Endometrial microvascular endothelial cells (primary cell): ENCODE measurements around the gene COL2A1. TPM values are rescaled to one million over a fixed set of nuclear protein-coding genes. Genes with fewer than 3 reads are reported as not detected.

Experiments
- in situ Hi-C: cut with HindIII; loops from 2 replicates; pipeline ENCODE4 v1.10.0; 2017; ENCODE audit warnings: low sequenced_read_pairs, low pct_unique_long_range_greater_than_20kb; ENCODE audit errors: inconsistent ontology term
- total RNA-seq: library from RNA; depleted of rRNA; stranded (reverse); fragments of >200 nt; gene quantifications from one replicate; pipeline ENCODE4 v1.2.3, GENCODE V29; 2015; ENCODE audit errors: inconsistent ontology term

COL2A1 gene
- total RNA-seq, 1 donor from 2014 or later, result not detected

DNA sequence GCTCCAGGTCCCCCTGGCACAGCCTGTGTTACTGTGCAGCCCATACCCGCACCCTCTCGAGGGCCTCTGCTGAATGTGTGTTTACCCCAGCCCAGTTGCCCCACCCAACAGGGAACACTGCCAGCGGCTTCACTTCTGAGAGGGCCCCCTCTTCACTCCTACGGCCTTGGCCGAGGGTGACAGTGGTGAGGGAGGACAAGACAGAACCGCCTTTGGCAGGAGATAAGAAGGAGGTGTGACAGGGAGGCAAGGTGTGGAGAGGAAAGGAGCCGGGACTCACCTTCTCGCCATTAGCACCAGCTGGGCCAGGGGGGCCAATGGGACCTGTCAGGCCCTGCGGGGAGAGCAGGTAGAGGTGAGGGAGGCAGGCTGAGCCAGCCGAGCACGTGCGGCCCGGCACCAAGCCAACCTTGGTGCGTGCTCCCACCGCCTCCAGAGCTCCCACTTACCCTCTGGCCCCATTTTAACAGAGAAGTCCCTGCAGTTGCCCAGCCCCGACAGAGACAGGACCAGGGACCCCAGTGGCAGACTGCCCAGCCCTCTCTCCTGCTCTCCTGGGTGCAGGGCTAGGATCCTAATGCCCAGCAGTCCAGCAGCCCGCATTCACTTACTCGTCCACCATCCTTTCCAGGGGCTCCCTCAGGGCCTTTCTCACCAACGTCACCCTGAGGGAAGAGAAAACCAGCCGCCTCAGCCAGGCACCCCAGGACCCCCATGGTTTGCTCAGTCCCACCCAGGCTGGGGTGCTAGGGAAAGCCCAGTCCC is 22.6 kb downstream of the COL2A1 start:
- in situ Hi-C loops, result no loop called here

DNA sequence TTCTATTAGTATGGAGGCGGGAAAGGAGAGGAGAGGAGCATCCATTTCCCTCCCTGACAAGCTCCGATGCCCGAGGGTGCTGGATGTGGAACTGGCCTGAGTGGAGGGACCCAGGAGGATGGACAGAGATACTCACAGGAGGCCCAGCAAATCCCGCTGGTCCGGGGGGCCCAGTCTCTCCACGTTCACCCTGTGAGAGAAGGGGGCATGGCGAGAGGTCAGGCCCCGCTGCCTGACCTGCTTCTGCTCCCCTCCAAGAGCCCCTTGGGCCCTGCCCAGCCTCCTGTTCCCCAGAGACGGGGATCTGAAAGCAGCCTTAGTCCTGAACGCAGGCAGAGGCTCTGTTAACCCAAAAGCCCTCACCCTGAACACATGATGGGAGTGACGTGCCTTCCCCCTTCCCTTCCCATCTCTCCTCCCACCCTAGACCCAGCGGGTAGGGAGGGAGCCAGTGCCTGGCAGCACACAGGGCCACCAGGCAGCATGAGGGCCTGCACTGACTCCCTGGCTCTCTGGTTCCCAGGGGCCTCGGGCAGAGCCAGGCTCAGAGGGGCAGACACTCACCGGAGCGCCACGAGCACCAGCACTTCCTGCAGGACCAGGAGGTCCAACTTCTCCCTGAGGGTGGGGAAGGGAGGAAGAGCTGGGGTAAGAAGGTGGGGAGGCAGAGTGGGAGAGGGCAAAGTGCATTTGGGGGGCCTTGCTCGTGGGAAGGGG is 23.3 kb downstream of the COL2A1 start:
- in situ Hi-C loops, result no loop called here

DNA sequence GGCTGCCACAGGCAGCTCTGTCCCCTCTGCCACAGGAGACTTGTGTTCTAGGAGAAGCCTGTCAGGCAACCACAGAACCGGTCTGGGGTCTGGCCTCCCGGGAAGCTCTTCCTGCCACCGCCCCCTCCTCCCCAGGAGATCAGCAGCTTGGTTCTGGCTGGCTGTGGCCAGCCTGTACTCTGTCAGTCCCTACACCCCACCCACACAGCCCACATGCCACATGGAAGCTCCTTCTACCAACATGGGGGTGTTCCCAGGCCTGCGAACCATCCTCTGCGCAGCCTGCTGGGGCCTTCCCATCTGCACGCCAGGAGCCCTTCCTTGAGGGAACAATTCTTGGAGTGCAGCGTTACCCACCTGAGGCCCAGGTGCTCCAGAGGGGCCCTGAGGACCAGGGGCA is 24.1 kb downstream of the COL2A1 start:
- in situ Hi-C loops, result no loop called here

DNA sequence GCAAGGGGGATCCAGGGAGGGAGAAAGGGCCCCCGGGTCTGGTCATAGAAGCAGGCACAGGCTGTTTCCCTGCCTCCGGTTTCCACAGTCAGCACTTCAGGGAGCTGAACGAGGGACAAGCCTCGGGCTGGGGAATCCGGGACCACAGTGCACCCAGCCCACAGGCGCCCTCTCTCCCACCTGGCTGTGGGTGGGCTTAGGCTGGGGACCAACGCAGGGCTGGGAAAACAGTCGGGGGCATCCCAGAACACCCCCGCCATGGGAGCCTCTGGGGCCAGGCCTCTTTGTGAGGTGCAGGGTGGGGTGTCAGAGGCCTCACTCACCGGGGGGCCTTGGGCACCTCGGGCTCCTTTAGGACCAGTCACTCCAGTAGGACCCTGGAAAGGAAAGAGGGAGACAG is 24.6 kb downstream of the COL2A1 start:
- in situ Hi-C loops, result no loop called here

DNA sequence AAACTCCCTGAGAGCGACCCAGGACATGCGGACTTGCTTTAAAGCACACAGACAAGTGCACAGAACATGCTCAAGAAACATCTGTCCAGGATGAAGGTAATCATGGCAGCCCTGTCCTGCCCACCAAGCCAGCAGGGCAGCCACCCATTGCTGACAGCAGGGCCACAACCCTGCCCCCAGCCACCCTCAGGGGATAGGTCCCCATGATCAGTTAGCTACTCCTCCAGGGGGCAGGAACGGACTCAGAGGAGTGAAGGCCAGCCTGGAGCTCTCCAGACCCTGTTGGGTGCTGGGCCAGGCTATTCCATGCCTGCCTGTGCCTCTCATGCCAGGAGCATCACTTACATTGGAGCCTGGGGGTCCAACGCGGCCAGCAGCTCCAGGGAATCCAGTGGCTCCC is 25.1 kb downstream of the COL2A1 start:
- in situ Hi-C loops, result no loop called here

DNA sequence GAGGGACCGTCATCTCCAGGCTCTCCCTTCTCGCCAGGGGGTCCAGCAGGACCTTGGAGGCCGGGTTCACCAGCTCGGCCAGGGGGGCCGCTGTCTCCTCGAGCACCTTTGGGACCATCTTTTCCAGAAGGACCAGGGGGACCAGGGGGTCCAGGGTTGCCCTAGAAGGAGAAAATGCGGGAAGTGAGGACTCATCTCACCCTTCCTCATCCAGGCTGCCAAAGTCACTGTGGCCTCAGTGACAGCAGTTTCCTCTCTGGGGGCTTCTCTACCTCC is 25.7 kb downstream of the COL2A1 start:
- in situ Hi-C loops, result no loop called here

DNA sequence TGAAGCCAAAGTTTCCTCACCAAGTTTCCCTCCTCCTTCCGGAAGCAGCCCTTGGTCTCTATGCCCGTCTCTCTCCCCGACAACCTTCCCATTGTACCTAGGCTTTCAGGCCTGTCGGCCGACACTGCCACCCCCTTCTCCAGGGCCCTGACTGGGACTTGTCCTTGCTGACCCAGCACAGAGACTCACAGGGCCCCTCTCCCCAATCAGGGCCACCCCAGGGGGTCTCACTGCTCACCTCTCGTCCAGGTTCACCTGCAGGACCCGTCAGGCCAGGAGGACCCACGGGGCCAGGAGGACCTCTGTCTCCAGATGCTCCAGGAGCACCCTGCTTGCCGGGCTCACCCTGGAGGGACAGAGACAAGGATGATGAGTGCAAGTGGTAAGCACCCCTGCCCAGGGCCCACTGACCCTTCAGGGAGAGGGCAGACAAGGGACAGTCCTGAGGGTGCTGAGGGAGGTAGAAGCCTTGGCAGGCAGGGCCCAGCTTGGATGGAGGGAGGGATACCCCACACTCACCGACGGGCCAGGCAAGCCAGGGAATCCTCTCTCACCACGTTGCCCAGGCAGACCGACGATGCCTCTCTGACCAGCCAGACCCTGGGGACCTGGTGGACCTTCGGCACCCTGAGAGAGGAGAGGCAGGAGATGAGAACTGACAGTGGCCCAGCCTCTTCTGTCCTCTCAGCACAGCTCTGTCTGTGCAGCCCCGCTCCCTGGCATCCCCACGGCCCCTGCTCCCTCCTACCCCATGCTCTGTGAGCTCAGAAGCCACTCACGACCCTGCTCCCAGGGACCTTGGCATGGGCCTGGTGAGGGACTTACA is 26.3 kb downstream of the COL2A1 start:
- in situ Hi-C loops, result no loop called here

DNA sequence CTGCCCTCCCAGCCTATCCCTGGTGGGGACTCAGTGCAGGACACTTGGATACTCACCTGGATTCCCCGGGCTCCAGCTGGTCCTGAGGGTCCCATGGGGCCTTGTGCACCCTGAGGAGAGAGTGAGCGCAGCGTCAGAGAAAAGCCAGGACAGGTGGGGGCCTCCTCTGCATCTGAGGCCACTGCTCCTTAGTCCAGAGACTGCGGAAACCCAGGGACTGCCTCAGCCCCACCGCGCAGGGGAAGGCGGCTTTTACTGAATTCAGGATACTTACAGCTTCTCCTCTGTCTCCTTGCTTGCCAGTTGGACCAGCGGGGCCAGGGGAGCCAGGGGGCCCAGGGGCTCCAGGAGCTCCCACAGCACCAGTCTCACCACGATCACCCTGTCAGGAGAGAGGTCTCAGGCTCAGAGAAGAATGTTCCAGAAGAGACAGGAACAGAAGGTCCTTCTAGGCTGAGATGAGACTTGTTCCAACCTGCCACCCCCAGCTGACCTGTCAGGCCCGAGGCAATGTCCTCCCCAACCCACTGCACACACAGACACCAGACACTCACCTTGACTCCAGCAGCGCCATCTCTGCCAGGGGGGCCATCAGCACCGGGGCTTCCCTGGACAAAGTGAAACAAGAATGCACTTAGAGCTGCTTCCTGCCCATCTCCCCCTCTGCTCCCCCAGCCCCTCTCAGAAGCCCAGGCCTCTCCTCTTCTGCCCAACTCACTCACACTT is 27.1 kb downstream of the COL2A1 start:
- in situ Hi-C loops, result no loop called here

DNA sequence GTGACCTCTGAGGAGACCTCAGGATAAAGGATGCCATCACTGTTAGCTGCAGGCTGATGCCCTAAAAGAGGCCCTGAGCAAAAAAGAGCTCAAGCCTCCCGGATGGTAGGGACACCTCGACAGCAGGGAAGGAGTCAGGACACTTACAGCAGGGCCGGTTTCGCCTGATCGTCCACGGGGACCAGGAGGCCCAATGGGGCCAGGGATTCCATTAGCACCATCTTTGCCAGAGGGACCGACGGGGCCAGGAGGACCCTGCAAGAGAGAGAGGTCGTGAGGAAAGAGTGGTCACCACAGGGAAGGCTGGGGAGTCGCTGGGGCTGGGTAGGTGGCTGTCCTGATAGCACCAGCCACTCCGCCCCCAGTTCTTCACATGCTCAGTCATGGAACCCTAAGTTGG is 28.5 kb downstream of the COL2A1 start:
- in situ Hi-C loops, result no loop called here

DNA sequence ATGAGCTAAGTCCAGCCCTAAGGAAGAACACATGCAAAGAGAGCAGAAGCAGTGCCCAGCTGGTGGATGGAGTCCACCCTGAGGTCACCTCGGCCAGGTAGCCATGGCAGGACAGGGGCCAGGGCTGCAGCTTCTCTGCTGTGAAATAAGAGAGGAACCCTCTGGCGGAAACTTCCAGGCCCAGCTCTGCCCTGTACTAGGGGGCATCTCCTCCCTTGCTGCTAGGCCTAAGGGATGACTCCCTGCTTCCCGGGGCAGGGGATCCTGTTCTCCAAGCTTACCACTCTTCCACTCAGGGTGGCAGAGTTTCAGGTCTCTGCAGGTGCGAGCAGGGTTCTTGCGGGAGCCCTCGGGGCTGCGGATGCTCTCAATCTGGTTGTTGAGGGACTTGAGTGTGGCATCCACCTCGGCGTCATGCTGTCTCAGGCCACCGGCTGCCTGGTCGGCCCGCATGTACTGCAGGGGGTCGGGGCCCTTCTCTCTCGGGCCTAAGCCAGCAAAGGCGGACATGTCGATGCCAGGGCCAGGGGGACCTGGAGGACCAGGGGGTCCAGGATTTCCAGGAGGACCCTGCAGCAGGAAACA is 29.1 kb downstream of the COL2A1 start:
- in situ Hi-C loops, result no loop called here

DNA sequence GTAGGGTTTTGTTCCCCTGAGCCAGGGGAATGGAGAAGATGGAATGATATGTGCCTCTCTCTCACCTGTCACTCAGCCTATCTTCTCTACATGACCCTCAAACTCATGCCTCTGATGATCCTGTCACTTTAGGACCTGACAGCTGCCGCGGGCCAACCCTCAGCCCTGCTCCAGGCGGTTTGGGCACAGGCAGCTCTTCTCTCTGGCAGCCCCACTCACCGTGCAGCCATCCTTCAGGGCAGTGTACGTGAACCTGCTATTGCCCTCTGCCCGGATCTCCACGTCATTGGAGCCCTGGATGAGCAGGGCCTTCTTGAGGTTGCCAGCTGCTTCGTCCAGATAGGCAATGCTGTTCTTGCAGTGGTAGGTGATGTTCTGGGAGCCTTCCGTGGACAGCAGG is 30.4 kb downstream of the COL2A1 start:
- in situ Hi-C loops, result no loop called here

DNA sequence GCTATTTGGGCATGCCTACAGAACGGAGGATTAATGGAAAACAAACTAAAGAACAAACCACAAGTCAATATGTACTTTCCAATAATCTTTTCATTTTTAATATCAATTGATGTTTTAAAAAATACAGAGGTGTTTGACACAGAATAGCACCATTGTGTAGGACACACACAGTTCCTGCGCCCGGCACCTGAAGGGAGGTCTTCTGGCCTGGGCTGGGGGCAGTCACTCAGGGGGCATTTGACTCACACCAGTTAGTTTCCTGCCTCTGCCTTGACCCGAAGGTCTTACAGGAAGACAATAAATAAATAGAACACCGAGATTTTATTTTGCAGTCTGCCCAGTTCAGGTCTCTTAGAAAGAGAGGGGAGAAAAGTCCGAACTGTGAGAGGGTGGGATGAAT is 31.4 kb downstream of the COL2A1 start:
- in situ Hi-C loops, result no loop called here

DNA sequence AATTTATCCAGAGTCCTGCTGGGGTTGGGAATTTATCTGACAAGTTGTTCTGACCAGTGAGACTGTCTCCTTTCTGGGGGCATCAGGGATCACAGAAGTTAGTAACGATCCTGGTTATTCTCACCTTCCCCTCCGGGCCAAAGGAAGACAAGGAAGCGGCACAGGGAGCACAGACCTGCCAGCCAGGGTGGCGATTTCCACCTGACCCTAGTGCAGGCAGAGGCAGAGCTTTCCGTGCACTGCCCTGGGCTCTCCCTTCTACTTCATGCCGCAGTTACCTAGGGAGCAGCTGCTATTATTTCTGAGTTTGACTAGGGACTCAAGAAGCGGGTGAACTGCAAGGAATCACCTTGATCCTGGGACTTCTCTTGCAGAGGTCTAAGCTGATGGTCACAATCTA is 33.4 kb downstream of the COL2A1 start:
- in situ Hi-C loops, result no loop called here

DNA sequence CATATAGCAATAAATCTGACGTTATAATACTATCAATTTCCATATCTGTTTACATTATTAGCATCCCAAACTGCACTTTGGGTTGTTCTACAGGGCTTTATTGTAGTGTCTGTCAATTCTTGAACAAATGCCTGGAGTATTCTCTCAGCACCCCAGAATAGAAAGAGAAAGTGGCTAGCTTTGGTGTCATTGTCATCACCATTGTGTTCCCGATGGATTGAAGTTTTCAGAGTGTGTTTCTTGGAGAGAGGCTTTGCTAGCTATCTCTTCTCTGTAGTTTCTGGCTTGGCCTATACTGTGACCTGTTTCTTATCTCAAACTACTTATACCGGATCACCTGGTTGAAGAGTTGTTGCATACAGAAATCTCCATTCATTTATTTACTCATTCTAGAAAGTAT is 34.4 kb downstream of the COL2A1 start:
- in situ Hi-C loops, result no loop called here

DNA sequence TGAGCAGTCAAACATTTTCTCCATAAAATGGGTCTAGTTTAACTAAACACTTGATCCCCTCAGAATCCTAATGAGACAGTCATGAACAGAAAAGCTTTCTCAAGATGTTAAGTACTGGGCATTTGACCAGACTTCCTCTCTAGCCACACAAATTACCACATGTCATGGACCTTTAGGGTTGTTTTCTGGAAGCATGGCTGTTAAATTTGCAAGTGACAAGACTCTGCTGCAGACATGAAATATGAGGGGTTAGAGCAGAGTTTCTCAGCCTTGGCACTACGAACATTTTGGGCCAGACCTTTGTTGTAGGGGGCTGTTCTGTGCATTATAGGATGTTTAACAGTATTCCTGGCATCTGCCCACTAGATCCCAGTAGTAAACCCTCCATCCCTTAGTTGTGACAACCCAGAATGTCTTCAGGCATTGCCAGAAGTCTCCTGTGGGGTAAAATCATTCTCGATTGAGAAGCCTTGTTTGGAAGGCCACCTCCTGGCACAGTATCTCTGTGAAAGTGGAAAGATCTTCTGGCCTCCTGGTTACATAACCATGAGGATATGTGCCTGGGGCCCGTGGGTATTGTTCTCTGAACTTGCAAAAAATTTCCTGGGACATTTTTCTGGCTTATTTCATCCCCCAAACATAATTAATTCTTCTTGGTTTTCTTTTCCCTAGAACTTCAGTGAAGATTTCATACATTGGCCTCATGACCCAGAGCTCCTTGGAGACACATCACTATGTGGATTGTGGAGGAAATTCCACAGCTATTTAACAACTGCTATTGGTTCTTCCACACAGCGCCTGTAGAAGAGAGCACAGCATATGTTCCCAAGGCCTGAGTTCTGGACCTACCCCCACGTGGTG is 36.6 kb downstream of the COL2A1 start:
- in situ Hi-C loops, result no loop called here

DNA sequence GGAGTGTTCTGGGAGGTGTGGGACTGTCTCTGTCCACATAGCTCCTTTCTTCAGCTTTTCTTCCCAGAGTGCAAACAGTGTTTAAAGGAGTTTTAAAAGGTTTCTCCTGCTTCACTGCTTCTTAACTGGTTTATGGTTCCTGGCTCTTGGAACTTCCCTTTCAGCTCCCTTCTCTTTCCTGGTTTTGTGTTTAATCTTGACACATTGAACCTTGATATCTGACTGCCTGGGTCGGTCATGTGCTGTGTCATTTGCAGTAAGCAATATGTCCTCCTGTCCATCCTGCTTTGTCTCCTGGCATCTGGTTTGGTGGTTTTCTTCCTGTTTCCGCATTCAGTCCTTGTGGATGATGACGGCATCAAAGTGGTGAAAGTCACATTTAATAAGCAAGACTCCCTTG is 38.7 kb downstream of the COL2A1 start:
- in situ Hi-C loops, result no loop called here

DNA sequence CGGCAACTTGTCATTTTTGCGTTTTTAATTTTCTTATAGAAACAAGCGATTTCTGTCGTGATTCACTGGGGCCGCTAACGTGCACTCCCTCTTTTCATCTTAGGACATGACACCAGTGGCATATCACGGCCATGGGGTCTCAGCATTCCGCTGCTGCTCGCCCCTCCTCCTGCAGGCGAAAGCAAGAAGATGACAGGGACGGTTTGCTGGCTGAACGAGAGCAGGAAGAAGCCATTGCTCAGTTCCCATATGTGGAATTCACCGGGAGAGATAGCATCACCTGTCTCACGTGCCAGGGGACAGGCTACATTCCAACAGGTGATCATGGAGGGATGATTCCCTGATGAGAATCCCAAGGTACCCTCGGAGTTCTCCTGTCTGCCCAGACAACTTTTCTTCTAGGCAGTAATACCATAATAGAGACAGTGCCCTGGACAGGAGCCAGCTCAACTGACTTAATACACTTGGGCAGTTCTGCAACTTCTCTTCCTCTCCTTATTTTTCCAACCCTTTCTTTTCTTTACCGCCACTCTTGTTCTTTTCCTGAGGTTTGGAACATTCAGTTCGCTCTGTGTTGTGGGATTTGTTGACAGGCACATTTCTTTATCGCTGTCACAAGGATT is 40.1 kb downstream of the COL2A1 start:
- in situ Hi-C loops, result no loop called here
